Tibial nerve (tissue), 4 donors: ENCODE data around the gene HSDL2. TPM values are rescaled to one million over a fixed set of nuclear protein-coding genes. Genes with fewer than 3 reads are reported as not detected.

ENCODE experiments used
- DNase-seq, 2 donors: peaks; one replicate each; pipeline ENCODE4 v3.0.0-alpha.2; 2019; ENCODE audit warnings: low spot score in 2 of 2
- H3K27ac ChIP-seq, 4 donors: fragments of 200-600 bp; sonication (generic) in 3 of 4; one replicate each; pipeline ENCODE4 v1.5.1; 2017 to 2019; ENCODE audit warnings: mild to moderate bottlenecking in 1 of 4
- H3K27me3 ChIP-seq, 2 donors: fragments of 200-600 bp; sonication (generic) in 1 of 2; one replicate each; pipeline versions ENCODE4 v1.5.1 to v1.6.0; 2017 to 2019
- H3K36me3 ChIP-seq, 3 donors: fragments of 200-600 bp; sonication (generic); one replicate each; pipeline ENCODE4 v1.5.1; 2018 to 2019
- H3K4me1 ChIP-seq, 4 donors: fragments of 200-600 bp; sonication (generic) in 3 of 4; one replicate each; pipeline ENCODE4 v1.5.1; 2017 to 2019
- H3K4me3 ChIP-seq, 4 donors: fragments of 200-600 bp; sonication (generic) in 3 of 4; one replicate each; pipeline ENCODE4 v1.5.1; 2017 to 2019; ENCODE audit warnings: mild to moderate bottlenecking in 1 of 4, moderate library complexity in 1 of 4
- H3K9me3 ChIP-seq, 4 donors: fragments of 200-600 bp; sonication (generic) in 3 of 4; one replicate each; pipeline ENCODE4 v1.5.1; 2017 to 2019
- EP300 ChIP-seq, 2 donors: sonication (generic); formaldehyde crosslinking; IDR thresholded peaks; one replicate each; pipeline ENCODE4 v1.6.1; 2017; ENCODE audit warnings: antibody characterized with exemption in 2 of 2, mild to moderate bottlenecking in 1 of 2
- POLR2A ChIP-seq, 2 donors: fragments of 450-650 bp; IDR thresholded peaks; one replicate each; pipeline ENCODE4 v1.6.1; 2017; ENCODE audit warnings: antibody characterized with exemption in 2 of 2, mild to moderate bottlenecking in 2 of 2, moderate library complexity in 2 of 2
- WGBS, 2 donors: methylation state at CpG; one replicate each; pipeline ENCODE4 v1.1.5; 2018; 5-methylcytosine and 5-hydroxymethylcytosine counted together
- total RNA-seq, 4 donors: library from RNA; depleted of rRNA; stranded (reverse); fragments of >200 nt; gene quantifications; one replicate each; pipeline ENCODE4 v1.1.0, GENCODE V29; 2016
- TF ChIP-seq, protein P1 (sequence below), 5 experiments: fragments of 200-600 bp in 3 of 5; fragments of 450-650 bp in 2 of 5; sonication (generic) in 3 of 5; IDR thresholded peaks; one replicate each; pipeline ENCODE4 v1.5.1; 2016 to 2019; ENCODE audit warnings: antibody characterized with exemption in 5 of 5, mild to moderate bottlenecking in 3 of 5, moderate library complexity in 2 of 5

The HSDL2 gene
- total RNA-seq, 4 donors from 2014 or later, result 34.1 to 48.9 (median 37.7) TPM

DNA sequence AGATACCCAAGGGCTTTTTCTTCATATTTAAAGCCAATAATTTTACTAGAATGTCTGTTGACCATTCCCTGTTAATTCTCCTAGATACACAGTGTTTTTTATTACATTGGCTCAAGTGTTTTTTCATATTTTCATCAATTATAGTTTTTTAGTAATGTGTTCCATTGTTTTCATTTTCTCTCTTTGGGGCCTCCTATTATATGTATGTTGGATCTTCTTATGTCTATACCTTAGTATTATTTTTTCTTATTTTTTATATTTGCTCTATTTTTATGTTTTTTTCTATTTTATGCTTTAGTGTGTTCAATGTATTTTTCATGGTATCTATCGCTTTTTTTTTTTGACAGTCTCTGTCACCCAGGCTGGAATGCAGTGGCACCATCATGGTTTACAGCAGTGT lies 114.2 kb downstream of the HSDL2 start:
- no peak overlapping the region for H3K4me3 ChIP-seq
- no peak for DNase-seq
- 94 to 100% methylated on average over 1 of the region's 1 CpG for WGBS, 2 donors
- H3K9me3 ChIP-seq, result peaks cover 0 to 21% (median 4%) of the 10 kb centered on the region in 4 donors
- H3K27ac ChIP-seq, result no peak overlapping the region
- H3K27me3 ChIP-seq, result no peaks in the 10 kb centered on the region
- H3K36me3 ChIP-seq, result peaks cover 0 to 24% (median 0%) of the 10 kb centered on the region in 3 donors
- H3K4me1 ChIP-seq, result peaks cover 0 to 7% (median 0%) of the 10 kb centered on the region in 4 donors
- TF ChIP-seq, protein P1, sequence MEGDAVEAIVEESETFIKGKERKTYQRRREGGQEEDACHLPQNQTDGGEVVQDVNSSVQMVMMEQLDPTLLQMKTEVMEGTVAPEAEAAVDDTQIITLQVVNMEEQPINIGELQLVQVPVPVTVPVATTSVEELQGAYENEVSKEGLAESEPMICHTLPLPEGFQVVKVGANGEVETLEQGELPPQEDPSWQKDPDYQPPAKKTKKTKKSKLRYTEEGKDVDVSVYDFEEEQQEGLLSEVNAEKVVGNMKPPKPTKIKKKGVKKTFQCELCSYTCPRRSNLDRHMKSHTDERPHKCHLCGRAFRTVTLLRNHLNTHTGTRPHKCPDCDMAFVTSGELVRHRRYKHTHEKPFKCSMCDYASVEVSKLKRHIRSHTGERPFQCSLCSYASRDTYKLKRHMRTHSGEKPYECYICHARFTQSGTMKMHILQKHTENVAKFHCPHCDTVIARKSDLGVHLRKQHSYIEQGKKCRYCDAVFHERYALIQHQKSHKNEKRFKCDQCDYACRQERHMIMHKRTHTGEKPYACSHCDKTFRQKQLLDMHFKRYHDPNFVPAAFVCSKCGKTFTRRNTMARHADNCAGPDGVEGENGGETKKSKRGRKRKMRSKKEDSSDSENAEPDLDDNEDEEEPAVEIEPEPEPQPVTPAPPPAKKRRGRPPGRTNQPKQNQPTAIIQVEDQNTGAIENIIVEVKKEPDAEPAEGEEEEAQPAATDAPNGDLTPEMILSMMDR (IDR thresholded peaks at IDR 0.05), result no peak
- TF ChIP-seq POLR2A (IDR thresholded peaks at IDR 0.05) (no peak), EP300 (IDR thresholded peaks at IDR 0.05) (no peak)

DNA sequence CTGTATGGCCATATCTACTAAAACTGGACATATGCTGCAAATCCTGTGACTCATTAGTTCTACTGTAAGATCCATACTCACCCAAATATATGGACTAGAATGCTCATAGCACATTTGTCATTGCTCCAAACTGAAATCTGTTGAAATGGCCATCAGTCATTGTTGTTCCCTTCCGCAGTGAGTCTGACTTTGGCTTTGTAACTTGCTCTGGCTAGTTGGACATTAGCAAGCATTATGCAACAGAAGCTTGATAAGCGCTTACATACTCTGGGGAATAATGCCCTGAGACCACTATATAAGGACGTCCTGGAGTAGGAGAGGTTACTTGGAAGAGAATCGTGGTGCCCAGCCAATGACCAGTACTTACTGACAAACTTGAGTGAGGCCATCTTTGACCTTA lies 115.7 kb downstream of the HSDL2 start:
- TF ChIP-seq, protein P1 (IDR thresholded peaks at IDR 0.05), result no peak
- TF ChIP-seq POLR2A (IDR thresholded peaks at IDR 0.05) (no peak), EP300 (IDR thresholded peaks at IDR 0.05) (no peak)
- H3K36me3 ChIP-seq, result peaks cover 0 to 24% (median 0%) of the 10 kb centered on the region in 3 donors
- H3K4me3 ChIP-seq, result no peak overlapping the region
- no peak overlapping the region for H3K27ac ChIP-seq
- H3K9me3 ChIP-seq, result peaks cover 0 to 21% (median 4%) of the 10 kb centered on the region in 4 donors
- no peaks in the 10 kb centered on the region for H3K27me3 ChIP-seq
- WGBS, 2 donors, result 92 to 94% methylated on average over 4 of the region's 4 CpGs
- no peaks in the 10 kb centered on the region for H3K4me1 ChIP-seq
- DNase-seq, result no peak

DNA sequence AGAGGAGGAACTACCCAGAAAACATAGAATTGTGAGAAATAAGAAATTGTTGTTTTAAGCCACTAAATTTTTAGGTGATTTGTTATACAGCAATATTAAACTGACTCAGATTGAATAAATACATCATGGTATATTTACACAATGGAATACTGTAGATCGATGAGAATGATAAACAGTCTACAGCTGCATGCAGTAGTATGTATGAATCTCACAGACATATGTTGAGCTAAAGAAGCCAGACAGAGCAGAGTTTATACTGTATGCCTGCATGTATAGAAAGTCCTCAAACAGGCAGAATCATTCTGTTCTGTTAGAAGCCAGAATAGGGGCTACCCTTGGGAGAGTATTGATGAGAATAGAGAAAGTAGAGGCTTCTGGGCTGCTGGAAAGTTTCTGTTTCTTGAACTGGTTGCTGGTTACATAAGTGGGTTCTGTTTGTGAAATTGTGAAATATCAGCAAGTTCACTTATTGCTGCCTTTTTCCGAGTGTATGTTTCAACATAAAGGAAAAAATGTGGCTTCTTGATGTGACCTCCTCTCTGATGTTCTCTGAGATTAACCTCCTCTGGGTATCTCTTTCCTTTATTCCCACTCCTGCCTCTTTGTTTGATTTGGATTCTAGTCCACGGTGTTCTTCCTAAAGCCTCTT lies 116.3 kb downstream of the HSDL2 start:
- H3K4me3 ChIP-seq, result no peak overlapping the region
- peaks cover 0 to 24% (median 0%) of the 10 kb centered on the region in 3 donors for H3K36me3 ChIP-seq
- DNase-seq, result no peak
- peaks cover 0 to 21% (median 4%) of the 10 kb centered on the region in 4 donors for H3K9me3 ChIP-seq
- H3K27ac ChIP-seq, result no peak overlapping the region
- H3K4me1 ChIP-seq, result no peaks in the 10 kb centered on the region
- TF ChIP-seq, protein P1 (IDR thresholded peaks at IDR 0.05), result no peak
- TF ChIP-seq POLR2A (IDR thresholded peaks at IDR 0.05) (no peak), EP300 (IDR thresholded peaks at IDR 0.05) (no peak)
- no peaks in the 10 kb centered on the region for H3K27me3 ChIP-seq
- 58 to 71% methylated on average over 3 of the region's 3 CpGs for WGBS, 2 donors

DNA sequence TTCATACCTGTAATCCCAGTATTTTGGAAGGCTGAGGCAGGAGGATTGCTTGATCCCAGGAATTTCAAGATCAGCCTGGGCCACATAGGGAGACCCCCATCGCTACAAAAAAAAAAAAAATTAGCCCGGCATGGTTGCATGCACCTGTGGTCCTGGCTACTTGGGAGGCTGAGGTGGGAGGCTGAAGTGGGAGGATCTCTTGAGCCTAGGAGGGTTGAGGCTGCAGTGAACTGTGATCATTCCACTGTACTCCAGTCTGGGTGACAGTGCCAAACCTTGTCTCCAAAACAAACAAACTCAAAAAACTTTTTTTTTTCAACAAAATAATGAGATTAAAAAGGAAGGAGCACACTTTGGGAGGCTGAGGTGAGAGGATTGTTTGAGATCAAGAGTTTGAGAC lies 120.9 kb downstream of the HSDL2 start:
- WGBS, 2 donors, result 95 to 98% methylated on average over 2 of the region's 2 CpGs
- no peaks in the 10 kb centered on the region for H3K36me3 ChIP-seq
- no peaks in the 10 kb centered on the region for H3K9me3 ChIP-seq
- DNase-seq, result no peak
- no peaks in the 10 kb centered on the region for H3K4me1 ChIP-seq
- H3K4me3 ChIP-seq, result no peak overlapping the region
- H3K27me3 ChIP-seq, result no peaks in the 10 kb centered on the region
- no peak for TF ChIP-seq EP300 (IDR thresholded peaks at IDR 0.05)
- no peak for TF ChIP-seq POLR2A (IDR thresholded peaks at IDR 0.05)
- no peak overlapping the region for H3K27ac ChIP-seq

DNA sequence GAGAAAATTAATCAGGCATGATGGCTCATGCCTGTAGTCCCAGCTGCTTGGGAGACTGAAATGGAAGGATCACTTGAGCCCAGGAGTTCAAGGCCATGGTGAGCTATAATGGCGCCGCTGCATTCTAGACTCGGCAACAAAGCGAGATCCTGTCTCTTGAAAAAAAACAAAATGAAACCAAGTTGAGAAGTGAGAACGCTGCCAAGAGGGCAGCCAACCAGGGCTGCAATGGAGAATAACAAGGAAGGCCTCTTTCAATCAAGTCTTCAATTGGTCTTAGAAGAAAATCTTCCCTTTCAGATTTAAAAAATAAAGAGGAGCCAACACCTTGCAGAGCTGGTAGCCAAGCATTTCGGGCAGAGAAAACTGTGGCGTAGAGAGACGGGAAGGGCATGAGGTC lies 121.4 kb downstream of the HSDL2 start:
- no peaks in the 10 kb centered on the region for H3K9me3 ChIP-seq
- H3K4me3 ChIP-seq, result no peak overlapping the region
- TF ChIP-seq EP300 (IDR thresholded peaks at IDR 0.05) (no peak), POLR2A (IDR thresholded peaks at IDR 0.05) (no peak)
- TF ChIP-seq, protein P1 (IDR thresholded peaks at IDR 0.05), result no peak
- DNase-seq, result no peak
- WGBS, 2 donors, result 93 to 96% methylated on average over 8 of the region's 8 CpGs
- no peaks in the 10 kb centered on the region for H3K4me1 ChIP-seq
- H3K27ac ChIP-seq, result no peak overlapping the region
- H3K27me3 ChIP-seq, result no peaks in the 10 kb centered on the region
- H3K36me3 ChIP-seq, result no peaks in the 10 kb centered on the region
